ENCODE results near the gene GRK5.
A peak's percentile ranks its signal among the peaks of the same experiment; 100 is the strongest.

The GRK5 gene

GRCh38 chr10:119278126-119278709 lies 70.8 kb downstream of the GRK5 start:
- DNase-seq: no peak

- no peak for DNase-seq
Observed at GRCh38 chr10:119279441-119279840, 72.1 kb downstream of the GRK5 start.

- no peak for DNase-seq
Observed at GRCh38 chr10:119281581-119282071, 74.3 kb downstream of the GRK5 start.

GRCh38 chr10:119282446-119282845 lies 75.1 kb downstream of the GRK5 start:
- no peak for DNase-seq

GRCh38 chr10:119283387-119283786 lies 76.0 kb downstream of the GRK5 start:
- no peak for DNase-seq

GRCh38 chr10:119283818-119284217 lies 76.4 kb downstream of the GRK5 start:
- DNase-seq: peak; percentile 33

- no peak for DNase-seq
Observed at GRCh38 chr10:119284679-119285096, 77.3 kb downstream of the GRK5 start.

- peak; percentile 15 for DNase-seq
Observed at GRCh38 chr10:119285495-119286267, 78.3 kb downstream of the GRK5 start.

- DNase-seq: no peak
Observed at GRCh38 chr10:119286516-119286915, 79.1 kb downstream of the GRK5 start.

- DNase-seq: no peak
Observed at GRCh38 chr10:119286983-119287633, 79.7 kb downstream of the GRK5 start.

- DNase-seq: no peak
Observed at GRCh38 chr10:119288574-119289001, 81.2 kb downstream of the GRK5 start.

- DNase-seq: no peak
Observed at GRCh38 chr10:119289227-119289920, 82.0 kb downstream of the GRK5 start.

GRCh38 chr10:119290301-119291048 lies 83.1 kb downstream of the GRK5 start:
- no peak for DNase-seq

GRCh38 chr10:119291223-119291900 lies 84.0 kb downstream of the GRK5 start:
- DNase-seq: no peak

GRCh38 chr10:119292968-119293760 lies 85.8 kb downstream of the GRK5 start:
- peak; percentile 28 for DNase-seq

- no peak for DNase-seq
Observed at GRCh38 chr10:119296703-119297102, 89.3 kb downstream of the GRK5 start.

GRCh38 chr10:119297207-119297968 lies 90.0 kb downstream of the GRK5 start:
- no peak for DNase-seq

GRCh38 chr10:119298810-119299209 lies 91.4 kb downstream of the GRK5 start:
- DNase-seq: no peak

- peak; percentile 24 for DNase-seq
Observed at GRCh38 chr10:119299531-119299930, 92.2 kb downstream of the GRK5 start.

GRCh38 chr10:119301397-119301796 lies 94.0 kb downstream of the GRK5 start:
- peak; percentile 81 for DNase-seq
